ENCODE measurements around the gene FBXL20. TPM values are rescaled to one million over a fixed set of nuclear protein-coding genes. Genes with fewer than 3 reads are reported as not detected.

The FBXL20 gene
- total RNA-seq, 1 experiment from 2014 or later = 6.8 TPM

DNA sequence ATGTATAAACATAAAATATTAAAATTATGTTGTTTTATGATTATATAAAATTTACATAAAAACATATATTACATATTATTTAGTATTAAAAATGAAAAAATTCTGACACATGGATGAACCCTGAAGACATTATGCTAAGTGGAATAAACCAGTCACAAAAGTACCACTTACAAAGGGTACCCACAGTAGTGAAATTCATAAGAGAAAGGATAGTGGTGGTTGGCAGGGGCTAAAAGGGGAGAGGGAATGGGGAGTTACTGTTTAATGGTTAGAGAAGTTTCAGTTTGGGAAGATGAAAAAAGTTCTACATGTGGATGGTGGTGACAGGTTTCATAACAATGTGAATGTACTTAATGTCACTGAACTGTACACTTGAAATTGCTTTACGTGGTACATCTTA, 41.4 kb downstream of the FBXL20 start:
- POLR2A ChIA-PET (ENCODE audit: low non-redundant PET) = no interaction called here
- TF ChIP-seq, protein P1, sequence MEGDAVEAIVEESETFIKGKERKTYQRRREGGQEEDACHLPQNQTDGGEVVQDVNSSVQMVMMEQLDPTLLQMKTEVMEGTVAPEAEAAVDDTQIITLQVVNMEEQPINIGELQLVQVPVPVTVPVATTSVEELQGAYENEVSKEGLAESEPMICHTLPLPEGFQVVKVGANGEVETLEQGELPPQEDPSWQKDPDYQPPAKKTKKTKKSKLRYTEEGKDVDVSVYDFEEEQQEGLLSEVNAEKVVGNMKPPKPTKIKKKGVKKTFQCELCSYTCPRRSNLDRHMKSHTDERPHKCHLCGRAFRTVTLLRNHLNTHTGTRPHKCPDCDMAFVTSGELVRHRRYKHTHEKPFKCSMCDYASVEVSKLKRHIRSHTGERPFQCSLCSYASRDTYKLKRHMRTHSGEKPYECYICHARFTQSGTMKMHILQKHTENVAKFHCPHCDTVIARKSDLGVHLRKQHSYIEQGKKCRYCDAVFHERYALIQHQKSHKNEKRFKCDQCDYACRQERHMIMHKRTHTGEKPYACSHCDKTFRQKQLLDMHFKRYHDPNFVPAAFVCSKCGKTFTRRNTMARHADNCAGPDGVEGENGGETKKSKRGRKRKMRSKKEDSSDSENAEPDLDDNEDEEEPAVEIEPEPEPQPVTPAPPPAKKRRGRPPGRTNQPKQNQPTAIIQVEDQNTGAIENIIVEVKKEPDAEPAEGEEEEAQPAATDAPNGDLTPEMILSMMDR (conservative IDR thresholded peaks at IDR 0.05; ENCODE audit: low read depth, low read length) = no peak
- TF ChIP-seq EZH2 (IDR thresholded peaks at IDR 0.05; ENCODE audit: borderline replicate concordance, low read depth, low read length, poor library complexity, severe bottlenecking) = no peak
- Histone ChIP-seq H3K4me1 (ENCODE audit: insufficient read depth, low read length, poor library complexity, severe bottlenecking) (no peaks in the 10 kb centered on the region), H3K36me3 (ENCODE audit: insufficient read depth, low read length, poor library complexity, severe bottlenecking) (no peaks in the 10 kb centered on the region), H3K27ac (ENCODE audit: low read depth, low read length, poor library complexity, severe bottlenecking) (no peak overlapping the region), H3K27me3 (replicated peaks; ENCODE audit: insufficient read depth, low read depth, low read length, poor library complexity) (no peaks in the 10 kb centered on the region), H3K9me3 (ENCODE audit: low read depth, low read length, poor library complexity, severe bottlenecking) (no peaks in the 10 kb centered on the region), H3K4me3 (ENCODE audit: low read depth, low read length, poor library complexity, severe bottlenecking) (no peak overlapping the region)
- CTCF ChIA-PET = no interaction called here
- no TSS peak for BruUV-seq (replicated peaks)
- no peak for DNase-seq (ENCODE audit: low spot score)
- intact Hi-C loops (cut with micrococcal nuclease; ENCODE audit: unreplicated experiment) = loop anchor here (10.0 kb wide), 1 partner anchor 95 kb away; no protein-coding TSS in a partner anchor

DNA sequence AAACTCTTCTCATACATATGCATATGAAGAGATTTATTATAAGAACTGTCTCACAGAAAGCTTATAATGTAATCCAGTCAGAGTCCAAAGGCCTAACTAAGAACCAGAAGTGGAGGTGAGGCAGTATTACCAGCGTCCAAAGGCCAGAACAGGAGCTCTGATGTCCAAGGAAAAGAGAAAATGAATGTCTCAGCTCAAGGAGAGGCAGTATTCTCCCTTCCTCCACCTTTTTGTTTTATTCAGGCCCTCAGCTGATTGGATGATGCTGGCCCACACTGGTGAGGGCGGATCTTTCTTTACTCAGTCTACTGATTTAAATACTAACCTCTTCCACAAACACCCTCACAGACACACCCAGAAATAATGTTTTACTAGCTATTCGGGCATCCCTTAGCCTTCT, 43.4 kb downstream of the FBXL20 start:
- TF ChIP-seq EZH2 (IDR thresholded peaks at IDR 0.05; ENCODE audit: borderline replicate concordance, low read depth, low read length, poor library complexity, severe bottlenecking) = no peak
- TF ChIP-seq, protein P1 (conservative IDR thresholded peaks at IDR 0.05; ENCODE audit: low read depth, low read length) = no peak
- no peaks in the 10 kb centered on the region for H3K4me1 ChIP-seq (ENCODE audit: insufficient read depth, low read length, poor library complexity, severe bottlenecking)
- H3K36me3 ChIP-seq (ENCODE audit: insufficient read depth, low read length, poor library complexity, severe bottlenecking) = no peaks in the 10 kb centered on the region
- no TSS peak for BruUV-seq (replicated peaks)
- ChIA-PET CTCF (no interaction called here), POLR2A (ENCODE audit: low non-redundant PET) (no interaction called here)
- H3K4me3 ChIP-seq (ENCODE audit: low read depth, low read length, poor library complexity, severe bottlenecking) = no peak overlapping the region
- H3K27me3 ChIP-seq (replicated peaks; ENCODE audit: insufficient read depth, low read depth, low read length, poor library complexity) = no peaks in the 10 kb centered on the region
- no peak overlapping the region for H3K27ac ChIP-seq (ENCODE audit: low read depth, low read length, poor library complexity, severe bottlenecking)
- DNase-seq (ENCODE audit: low spot score) = no peak
- H3K9me3 ChIP-seq (ENCODE audit: low read depth, low read length, poor library complexity, severe bottlenecking) = no peaks in the 10 kb centered on the region
- intact Hi-C loops (cut with micrococcal nuclease; ENCODE audit: unreplicated experiment) = loop anchor here (10.0 kb wide), 1 partner anchor 93 kb away; no protein-coding TSS in a partner anchor

DNA sequence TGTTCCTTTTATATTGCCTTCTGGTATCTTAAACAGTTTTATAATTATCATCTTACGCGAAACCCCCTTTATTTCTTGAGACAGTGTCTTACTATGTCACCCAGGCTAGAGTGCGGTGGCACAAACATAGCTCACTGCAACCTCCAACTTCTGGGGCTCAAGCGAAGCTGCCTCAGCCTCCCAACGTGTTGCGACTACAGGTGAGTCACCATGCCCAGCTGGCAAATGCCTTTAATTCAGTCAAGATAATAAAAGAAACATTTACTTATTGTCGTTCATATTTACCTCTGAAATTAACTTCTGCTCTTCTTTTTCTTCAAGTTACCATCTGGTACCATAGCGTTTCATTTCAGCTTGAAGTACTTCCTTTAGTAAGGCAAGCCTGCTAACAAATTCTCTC, 43.9 kb downstream of the FBXL20 start:
- Histone ChIP-seq H3K9me3 (ENCODE audit: low read depth, low read length, poor library complexity, severe bottlenecking) (no peaks in the 10 kb centered on the region), H3K36me3 (ENCODE audit: insufficient read depth, low read length, poor library complexity, severe bottlenecking) (no peaks in the 10 kb centered on the region), H3K4me3 (ENCODE audit: low read depth, low read length, poor library complexity, severe bottlenecking) (no peak overlapping the region), H3K27me3 (replicated peaks; ENCODE audit: insufficient read depth, low read depth, low read length, poor library complexity) (no peaks in the 10 kb centered on the region), H3K27ac (ENCODE audit: low read depth, low read length, poor library complexity, severe bottlenecking) (no peak overlapping the region), H3K4me1 (ENCODE audit: insufficient read depth, low read length, poor library complexity, severe bottlenecking) (no peaks in the 10 kb centered on the region)
- DNase-seq (ENCODE audit: low spot score) = no peak
- intact Hi-C loops (cut with micrococcal nuclease; ENCODE audit: unreplicated experiment) = loop anchor here (10.0 kb wide), 1 partner anchor 93 kb away; no protein-coding TSS in a partner anchor
- no peak for TF ChIP-seq EZH2 (IDR thresholded peaks at IDR 0.05; ENCODE audit: borderline replicate concordance, low read depth, low read length, poor library complexity, severe bottlenecking)
- TF ChIP-seq, protein P1 (conservative IDR thresholded peaks at IDR 0.05; ENCODE audit: low read depth, low read length) = no peak
- ChIA-PET POLR2A (ENCODE audit: low non-redundant PET) (no interaction called here), CTCF (no interaction called here)
- BruUV-seq (replicated peaks) = no TSS peak

Data from A673 (cell line).